Kidney tubule cell (primary cell): ENCODE measurements around the gene GJC1.
"Not testable (repeated sequence)": the region's sequence is repeated elsewhere in the genome, so short reads cannot be mapped to it uniquely, and the experiment has no call there.

Source experiments
- DNase-seq: peaks from one replicate; pipeline ENCODE4 v3.0.0-alpha.2; 2018; ENCODE audit warnings: low spot score

The GJC1 gene

GRCh38 chr17:44760474-44761308, 69.4 kb downstream of the GJC1 start:
- DNase-seq: no peak

- DNase-seq: no peak
These were observed 70.2 kb downstream of the GJC1 start for GRCh38 chr17:44759916-44760243.

- no peak for DNase-seq
These were observed 70.8 kb downstream of the GJC1 start for GRCh38 chr17:44759086-44759915.

- DNase-seq: no peak
These were observed 71.5 kb downstream of the GJC1 start, which contains the start of gene ADAM11 for GRCh38 chr17:44758414-44759085. Gene ADAM11, plus strand, starts transcription at chr17:44758988. Its CDS starts 212 bp downstream, at chr17:44759200.

DNA sequence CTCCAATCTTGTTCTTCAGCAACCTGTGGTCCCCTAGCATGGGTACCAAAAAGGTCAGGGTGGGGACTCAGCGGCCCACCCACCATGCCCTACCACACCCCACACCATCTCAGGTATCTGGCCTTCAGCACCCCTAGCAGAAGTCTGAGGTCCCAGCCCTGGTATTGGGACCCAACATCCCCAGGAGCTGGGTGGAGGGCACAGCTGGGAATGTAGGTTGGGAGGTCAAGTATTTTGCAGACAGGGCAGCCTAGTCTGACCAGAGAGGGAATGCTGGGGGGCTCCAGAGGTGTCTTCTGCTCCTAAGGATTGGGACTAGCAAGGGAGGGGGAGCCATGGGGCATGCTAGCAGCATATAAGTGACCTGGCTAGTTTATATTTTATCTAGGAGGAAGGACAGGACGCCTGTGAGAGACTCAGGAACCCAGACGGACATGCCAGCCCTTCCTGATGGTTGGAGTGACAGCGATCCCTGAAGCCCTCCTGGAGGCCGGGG, 72.1 kb downstream of the GJC1 start:
- no peak for DNase-seq

DNA sequence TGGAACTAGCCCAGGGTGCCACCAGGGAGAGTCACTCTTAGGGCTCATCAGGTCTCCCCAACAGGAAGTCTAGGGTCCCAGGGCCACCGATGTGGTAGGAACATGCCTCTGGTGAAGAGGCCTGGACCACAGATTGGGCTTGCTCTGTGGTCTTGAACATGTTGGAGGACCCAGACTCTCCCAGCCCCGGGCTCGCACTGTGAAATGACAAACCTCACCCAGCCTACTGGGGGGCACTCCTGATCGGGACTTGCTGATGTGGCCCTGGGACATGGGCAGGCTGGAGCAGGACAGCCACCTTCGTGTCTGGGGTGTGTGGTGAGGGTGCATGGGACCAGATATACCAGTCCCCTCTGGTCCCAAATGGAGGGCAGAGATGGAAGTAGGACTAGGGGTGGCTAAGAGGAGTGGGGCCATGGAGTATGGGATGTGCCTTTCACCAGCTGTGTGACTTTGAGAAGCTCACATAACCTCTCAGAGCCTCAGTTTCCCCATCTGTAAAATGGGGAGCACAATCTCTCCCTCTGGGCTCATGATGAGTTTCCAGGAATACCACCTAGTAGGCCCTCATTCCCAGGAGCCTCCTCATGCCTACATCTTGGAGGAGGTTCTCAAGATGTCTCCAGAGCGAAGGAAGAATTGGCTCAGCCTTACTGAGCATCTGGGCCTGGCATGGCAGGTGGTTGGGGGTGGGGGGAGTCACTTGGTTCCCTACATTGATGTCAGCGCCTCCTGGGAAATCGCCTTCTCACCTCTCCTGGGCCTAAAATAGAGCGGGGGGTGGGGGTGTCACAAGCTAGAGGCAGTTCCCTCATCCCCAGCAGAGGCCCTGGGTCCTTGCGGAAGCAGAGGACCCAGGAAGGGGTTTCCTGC, 72.8 kb downstream of the GJC1 start:
- DNase-seq: no peak

DNA sequence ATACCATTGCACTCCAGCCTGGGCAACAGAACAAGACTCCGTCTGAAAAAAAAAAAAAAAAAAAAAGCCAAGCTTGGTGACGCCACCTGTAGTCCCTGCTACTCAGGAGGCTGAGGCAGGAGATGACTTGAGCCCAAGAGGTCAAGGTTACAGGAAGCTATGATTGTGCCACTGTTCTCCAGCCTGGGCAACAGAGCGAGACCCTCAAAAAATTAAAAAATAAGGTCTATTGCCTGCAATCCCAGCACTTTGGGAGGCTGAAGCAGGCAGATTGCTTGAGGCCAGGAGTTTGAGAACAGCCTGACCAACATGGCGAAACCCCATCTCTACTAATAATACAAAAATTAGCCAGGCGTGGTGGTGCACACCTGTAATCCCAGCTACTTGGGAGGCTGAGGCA, 74.9 kb downstream of the GJC1 start:
- not testable (repeated sequence) for DNase-seq

DNA sequence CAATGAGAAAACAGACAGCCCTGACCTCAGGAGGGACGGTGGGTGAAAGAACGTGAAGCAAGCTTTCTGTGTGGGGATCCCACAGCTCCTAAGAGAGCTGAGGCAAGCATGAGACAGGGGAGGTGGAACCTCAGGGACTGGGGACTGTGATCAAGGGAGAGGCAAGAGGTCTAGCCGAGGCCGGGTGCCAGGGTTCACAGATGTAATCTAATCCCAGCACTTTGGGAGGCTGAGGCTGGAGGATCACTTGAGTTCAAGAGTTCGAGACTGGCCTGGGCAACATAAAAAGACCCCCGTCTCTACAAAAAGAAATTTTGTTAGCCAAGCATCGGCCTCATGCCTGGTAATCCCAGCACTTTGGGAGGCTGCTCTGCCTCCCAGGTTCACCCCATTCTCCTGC, 75.8 kb downstream of the GJC1 start:
- no peak for DNase-seq

DNA sequence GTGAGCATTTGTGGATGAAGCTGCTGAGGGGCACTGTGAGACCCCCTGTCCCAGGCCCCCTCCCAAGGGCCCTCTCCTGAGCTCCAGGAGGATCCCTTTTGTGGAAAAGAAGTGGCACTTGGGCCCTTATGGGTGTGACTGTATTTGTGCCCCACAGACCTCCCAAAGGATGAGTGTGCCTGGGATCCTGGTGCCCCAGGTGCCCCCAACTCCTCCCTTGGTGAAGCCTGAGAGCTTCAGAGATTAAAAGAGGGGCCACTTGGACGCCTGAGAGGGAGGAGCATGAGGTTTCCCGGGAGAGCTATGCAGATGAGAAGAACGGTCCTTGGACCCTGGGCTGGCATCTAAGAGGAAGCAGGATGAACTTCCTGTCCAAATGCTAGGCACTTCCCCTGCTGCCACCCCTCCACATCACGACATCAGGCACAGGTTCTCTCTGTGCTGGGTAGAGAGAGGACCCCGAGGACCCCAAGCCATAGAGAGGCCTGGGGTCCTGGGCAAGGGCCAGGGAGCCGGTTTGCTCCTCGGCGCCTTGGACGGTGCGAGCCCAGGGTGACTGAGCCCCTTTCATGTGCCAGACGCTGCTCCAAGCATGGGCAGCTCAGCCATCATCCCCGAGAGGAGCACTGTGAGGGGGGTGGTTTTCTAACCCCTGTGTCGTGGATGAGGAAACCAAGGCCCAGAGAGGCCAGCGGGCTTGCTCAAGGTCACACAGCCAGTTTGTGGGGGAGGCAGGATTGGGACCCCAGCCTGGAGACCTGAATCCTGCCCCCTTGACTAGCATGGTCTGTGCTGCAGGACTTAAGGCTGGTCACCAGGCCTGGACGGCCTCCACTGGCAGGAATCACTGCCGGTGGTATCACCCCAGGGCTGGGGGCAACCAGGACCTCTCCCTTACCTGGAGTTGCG, 76.9 kb downstream of the GJC1 start:
- DNase-seq: no peak

GRCh38 chr17:44751806-44752205, 78.3 kb downstream of the GJC1 start:
- DNase-seq: no peak

GRCh38 chr17:44751331-44751730, 78.8 kb downstream of the GJC1 start:
- DNase-seq: no peak

- no peak for DNase-seq
These were observed 80.1 kb downstream of the GJC1 start for GRCh38 chr17:44749980-44750318.

GRCh38 chr17:44749076-44749979, 80.8 kb downstream of the GJC1 start:
- DNase-seq: no peak
